ENCODE data around the gene TBX4.
"Not testable (repeated sequence)": the region's sequence is repeated elsewhere in the genome, so short reads cannot be mapped to it uniquely, and the experiment has no call there.

The TBX4 gene

DNA sequence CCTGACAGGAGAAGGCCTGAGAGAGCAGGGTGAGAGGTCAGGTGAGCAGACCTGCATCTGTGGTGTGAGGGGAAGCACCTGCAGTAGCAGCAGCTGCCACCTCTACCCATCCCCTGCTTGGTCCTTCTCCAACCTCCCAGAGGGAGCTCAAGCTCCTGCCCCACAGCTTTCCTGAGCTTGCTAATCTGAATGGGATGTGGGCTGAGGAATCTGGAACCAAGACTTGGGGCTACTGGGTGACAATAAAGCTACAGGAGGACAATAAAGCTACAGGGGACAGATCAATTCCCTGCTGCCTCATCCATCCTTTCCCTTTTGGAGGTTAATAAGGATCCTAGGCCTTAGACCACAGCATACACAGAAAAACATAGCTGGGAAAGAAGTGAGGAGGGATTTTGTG, 4.9 kb upstream of the TBX4 start:
- H3K27ac ChIP-seq (ENCODE audit: low read length, poor library complexity, severe bottlenecking) = no peak overlapping the region
- no peaks in the 10 kb centered on the region for H3K9me3 ChIP-seq (ENCODE audit: control insufficient read depth, low read length)
- H2AK5ac ChIP-seq (ENCODE audit: low read length, severe bottlenecking) = no peak overlapping the region
- H4K8ac ChIP-seq (ENCODE audit: low read length) = no peak overlapping the region
- H3K4ac ChIP-seq (ENCODE audit: low read depth in 1 of 2, low read length in 2 of 2) = no peak overlapping the region
- H2BK120ac ChIP-seq (ENCODE audit: low read depth, low read length) = no peak overlapping the region
- no peaks in the 10 kb centered on the region for H3K36me3 ChIP-seq (ENCODE audit: control insufficient read depth in 1 of 2, insufficient read depth in 2 of 2, low read depth in 1 of 2, low read length in 2 of 2)
- no peak overlapping the region for H4K91ac ChIP-seq (ENCODE audit: low read length)
- no peak overlapping the region for H3K18ac ChIP-seq (ENCODE audit: low read depth in 1 of 2, low read length in 2 of 2)
- H2BK12ac ChIP-seq (ENCODE audit: low read length in 2 of 2) = no peak overlapping the region
- no peak for DNase-seq
- no peak overlapping the region for H3K4me2 ChIP-seq (ENCODE audit: low read length, poor library complexity, severe bottlenecking)
- no peak overlapping the region for H3K23ac ChIP-seq (ENCODE audit: low read length in 2 of 2)
- peaks cover 46 to 55% of the 10 kb centered on the region in 2 experiments for H3K27me3 ChIP-seq (ENCODE audit: control insufficient read depth in 1 of 2, insufficient read depth in 1 of 2, low read length in 2 of 2)
- H3K79me1 ChIP-seq (replicated peaks; ENCODE audit: low read length, poor library complexity, severe bottlenecking) = no peaks in the 10 kb centered on the region
- no peak overlapping the region for H2AFZ ChIP-seq (ENCODE audit: low read depth, low read length)
- H3K4me1 ChIP-seq (ENCODE audit: control insufficient read depth, insufficient read depth, low read depth, low read length) = peaks cover 13% of the 10 kb centered on the region
- no peak overlapping the region for H3K14ac ChIP-seq (ENCODE audit: low read length in 2 of 2)
- H3K4me3 ChIP-seq (ENCODE audit: insufficient read depth in 1 of 2, low read depth in 1 of 2, low read length in 2 of 2) = no peak overlapping the region
- H2BK15ac ChIP-seq (ENCODE audit: low read depth, poor library complexity, severe bottlenecking) = no peak overlapping the region
- H2BK5ac ChIP-seq (ENCODE audit: low read depth, low read length, poor library complexity, severe bottlenecking) = no peak overlapping the region
- no peak overlapping the region for H3K9ac ChIP-seq (ENCODE audit: low read length)

GRCh38 chr17:61448042-61448441, 4.2 kb upstream of the TBX4 start:
- Histone ChIP-seq H3K14ac (ENCODE audit: low read length in 2 of 2) (no peak overlapping the region), H3K9me3 (ENCODE audit: control insufficient read depth, low read length) (no peaks in the 10 kb centered on the region), H3K27ac (ENCODE audit: low read length, poor library complexity, severe bottlenecking) (no peak overlapping the region), H3K4me3 (ENCODE audit: insufficient read depth in 1 of 2, low read depth in 1 of 2, low read length in 2 of 2) (no peak overlapping the region), H2BK5ac (ENCODE audit: low read depth, low read length, poor library complexity, severe bottlenecking) (no peak overlapping the region), H3K18ac (ENCODE audit: low read depth in 1 of 2, low read length in 2 of 2) (no peak overlapping the region), H3K79me1 (replicated peaks; ENCODE audit: low read length, poor library complexity, severe bottlenecking) (no peaks in the 10 kb centered on the region), H3K4me1 (ENCODE audit: control insufficient read depth, insufficient read depth, low read depth, low read length) (peaks cover 16% of the 10 kb centered on the region), H3K36me3 (ENCODE audit: control insufficient read depth in 1 of 2, insufficient read depth in 2 of 2, low read depth in 1 of 2, low read length in 2 of 2) (no peaks in the 10 kb centered on the region), H3K9ac (ENCODE audit: low read length) (no peak overlapping the region), H2BK15ac (ENCODE audit: low read depth, poor library complexity, severe bottlenecking) (no peak overlapping the region), H4K91ac (ENCODE audit: low read length) (no peak overlapping the region), H2BK12ac (ENCODE audit: low read length in 2 of 2) (no peak overlapping the region), H2AFZ (ENCODE audit: low read depth, low read length) (no peak overlapping the region), H3K4me2 (ENCODE audit: low read length, poor library complexity, severe bottlenecking) (no peak overlapping the region), H2BK120ac (ENCODE audit: low read depth, low read length) (no peak overlapping the region), H2AK5ac (ENCODE audit: low read length, severe bottlenecking) (no peak overlapping the region), H3K23ac (ENCODE audit: low read length in 2 of 2) (no peak overlapping the region), H4K8ac (ENCODE audit: low read length) (no peak overlapping the region), H3K27me3 (ENCODE audit: control insufficient read depth in 1 of 2, insufficient read depth in 1 of 2, low read length in 2 of 2) (peaks cover 48 to 56% of the 10 kb centered on the region in 2 experiments), H3K4ac (ENCODE audit: low read depth in 1 of 2, low read length in 2 of 2) (no peak overlapping the region)
- 84% methylated on average over 2 of the region's 2 CpGs for WGBS
- DNase-seq = no peak

- H2BK15ac ChIP-seq (ENCODE audit: low read depth, poor library complexity, severe bottlenecking); H3K9ac ChIP-seq (ENCODE audit: low read length); H3K9me3 ChIP-seq (ENCODE audit: control insufficient read depth, low read length); H3K36me3 ChIP-seq (ENCODE audit: control insufficient read depth in 1 of 2, insufficient read depth in 2 of 2, low read depth in 1 of 2, low read length in 2 of 2); H3K18ac ChIP-seq (ENCODE audit: low read depth in 1 of 2, low read length in 2 of 2); H4K8ac ChIP-seq (ENCODE audit: low read length); H4K91ac ChIP-seq (ENCODE audit: low read length); H3K14ac ChIP-seq (ENCODE audit: low read length in 2 of 2); H3K4me3 ChIP-seq (ENCODE audit: insufficient read depth in 1 of 2, low read depth in 1 of 2, low read length in 2 of 2); H2BK5ac ChIP-seq (ENCODE audit: low read depth, low read length, poor library complexity, severe bottlenecking); H2BK120ac ChIP-seq (ENCODE audit: low read depth, low read length); H3K4me2 ChIP-seq (ENCODE audit: low read length, poor library complexity, severe bottlenecking); H3K4ac ChIP-seq (ENCODE audit: low read depth in 1 of 2, low read length in 2 of 2); DNase-seq; H2AK5ac ChIP-seq (ENCODE audit: low read length, severe bottlenecking); H2AFZ ChIP-seq (ENCODE audit: low read depth, low read length); H3K79me1 ChIP-seq (replicated peaks; ENCODE audit: low read length, poor library complexity, severe bottlenecking); H2BK12ac ChIP-seq (ENCODE audit: low read length in 2 of 2); H3K23ac ChIP-seq (ENCODE audit: low read length in 2 of 2); H3K27ac ChIP-seq (ENCODE audit: low read length, poor library complexity, severe bottlenecking): not testable (repeated sequence)
- WGBS = 94% methylated on average over 4 of the region's 4 CpGs
- H3K27me3 ChIP-seq (ENCODE audit: control insufficient read depth in 1 of 2, insufficient read depth in 1 of 2, low read length in 2 of 2) = peaks cover 52 to 60% of the 10 kb centered on the region in 2 experiments
- H3K4me1 ChIP-seq (ENCODE audit: control insufficient read depth, insufficient read depth, low read depth, low read length) = peaks cover 16% of the 10 kb centered on the region
Observed at GRCh38 chr17:61449140-61449539, 3.1 kb upstream of the TBX4 start.

GRCh38 chr17:61449707-61450640, 2.2 kb upstream of the TBX4 start:
- Histone ChIP-seq H2BK5ac (ENCODE audit: low read depth, low read length, poor library complexity, severe bottlenecking) (no peak overlapping the region), H3K4me3 (ENCODE audit: insufficient read depth in 1 of 2, low read depth in 1 of 2, low read length in 2 of 2) (no peak overlapping the region), H3K23ac (ENCODE audit: low read length in 2 of 2) (no peak overlapping the region), H4K8ac (ENCODE audit: low read length) (no peak overlapping the region), H2AK5ac (ENCODE audit: low read length, severe bottlenecking) (no peak overlapping the region), H2BK15ac (ENCODE audit: low read depth, poor library complexity, severe bottlenecking) (no peak overlapping the region), H3K27ac (ENCODE audit: low read length, poor library complexity, severe bottlenecking) (no peak overlapping the region), H3K18ac (ENCODE audit: low read depth in 1 of 2, low read length in 2 of 2) (no peak overlapping the region), H3K4ac (ENCODE audit: low read depth in 1 of 2, low read length in 2 of 2) (no peak overlapping the region), H3K9ac (ENCODE audit: low read length) (no peak overlapping the region), H4K91ac (ENCODE audit: low read length) (no peak overlapping the region), H3K36me3 (ENCODE audit: control insufficient read depth in 1 of 2, insufficient read depth in 2 of 2, low read depth in 1 of 2, low read length in 2 of 2) (no peaks in the 10 kb centered on the region), H2BK12ac (ENCODE audit: low read length in 2 of 2) (no peak overlapping the region), H3K4me1 (ENCODE audit: control insufficient read depth, insufficient read depth, low read depth, low read length) (peaks cover 21% of the 10 kb centered on the region), H3K79me1 (replicated peaks; ENCODE audit: low read length, poor library complexity, severe bottlenecking) (no peaks in the 10 kb centered on the region), H2BK120ac (ENCODE audit: low read depth, low read length) (no peak overlapping the region), H2AFZ (ENCODE audit: low read depth, low read length) (no peak overlapping the region), H3K27me3 (ENCODE audit: control insufficient read depth in 1 of 2, insufficient read depth in 1 of 2, low read length in 2 of 2) (peaks cover 60 to 64% of the 10 kb centered on the region in 2 experiments), H3K14ac (ENCODE audit: low read length in 2 of 2) (no peak overlapping the region), H3K9me3 (ENCODE audit: control insufficient read depth, low read length) (no peaks in the 10 kb centered on the region), H3K4me2 (ENCODE audit: low read length, poor library complexity, severe bottlenecking) (no peak overlapping the region)
- DNase-seq = no peak
- WGBS = 82% methylated on average over 5 of the region's 9 CpGs
